M059J (cell line): ENCODE data around the gene KIAA0513. TPM values are rescaled to one million over a fixed set of nuclear protein-coding genes. Genes with fewer than 3 reads are reported as not detected.
A peak's percentile ranks its signal among the peaks of the same experiment; 100 is the strongest.
"Not testable (repeated sequence)": the region's sequence is repeated elsewhere in the genome, so short reads cannot be mapped to it uniquely, and the experiment has no call there.

Experiments
- DNase-seq: peaks from one replicate; pipeline ENCODE4 v3.0.0-alpha.2; 2012; ENCODE audit warnings: low read depth
- total RNA-seq: library from RNA; depleted of rRNA; stranded (reverse); fragments of >200 nt; shearing (Covaris generic); gene quantifications from 2 replicates; pipeline ENCODE4 v1.2.3, GENCODE V29; 2014

The KIAA0513 gene
- total RNA-seq, 1 experiment from 2014 or later, result 18.0 TPM

- DNase-seq, result no peak
Measured at GRCh38 chr16:85113168-85113733, 85.7 kb downstream of the KIAA0513 start.

GRCh38 chr16:85113913-85114312, 86.3 kb downstream of the KIAA0513 start:
- DNase-seq, result no peak

GRCh38 chr16:85114909-85115567, 87.4 kb downstream of the KIAA0513 start:
- peak; percentile 81 for DNase-seq

- DNase-seq, result no peak
Measured at GRCh38 chr16:85117418-85117817, 89.8 kb downstream of the KIAA0513 start.

GRCh38 chr16:85120006-85120340, 92.4 kb downstream of the KIAA0513 start:
- DNase-seq, result no peak

- not testable (repeated sequence) for DNase-seq
Measured at GRCh38 chr16:85123441-85123840, 95.8 kb downstream of the KIAA0513 start.

GRCh38 chr16:85123891-85124635, 96.5 kb downstream of the KIAA0513 start:
- DNase-seq, result peak; percentile 98

GRCh38 chr16:85124636-85125346, 97.2 kb downstream of the KIAA0513 start:
- peak; percentile 37 for DNase-seq

- peak; percentile 47 for DNase-seq
Measured at GRCh38 chr16:85125570-85126393, 98.2 kb downstream of the KIAA0513 start.

- DNase-seq, result no peak
Measured at GRCh38 chr16:85126394-85126704, 98.8 kb downstream of the KIAA0513 start.

- peak; percentile 92 for DNase-seq
Measured at GRCh38 chr16:85126705-85127378, 99.2 kb downstream of the KIAA0513 start.

- DNase-seq, result no peak
Measured at GRCh38 chr16:85127379-85127723, 99.8 kb downstream of the KIAA0513 start.

GRCh38 chr16:85128079-85128837, 100.7 kb downstream of the KIAA0513 start:
- DNase-seq, result no peak

GRCh38 chr16:85129876-85130704, 102.5 kb downstream of the KIAA0513 start:
- no peak for DNase-seq

- no peak for DNase-seq
Measured at GRCh38 chr16:85130705-85131028, 103.1 kb downstream of the KIAA0513 start.

- peak; percentile 32 for DNase-seq
Measured at GRCh38 chr16:85132456-85133289, 105.1 kb downstream of the KIAA0513 start.

GRCh38 chr16:85133290-85133599, 105.7 kb downstream of the KIAA0513 start:
- DNase-seq, result no peak

GRCh38 chr16:85134076-85134788, 106.6 kb downstream of the KIAA0513 start:
- DNase-seq, result no peak
